Measurements from ENCODE around the gene NEXN. TPM values are rescaled to one million over a fixed set of nuclear protein-coding genes. Genes with fewer than 3 reads are reported as not detected.

The NEXN gene
- total and polyA plus RNA-seq, 2 of the 13 experiments (the other 11 are each of a cell fraction or from before 2014, with no cell fraction given) = 0.07 to 0.97 TPM

DNA sequence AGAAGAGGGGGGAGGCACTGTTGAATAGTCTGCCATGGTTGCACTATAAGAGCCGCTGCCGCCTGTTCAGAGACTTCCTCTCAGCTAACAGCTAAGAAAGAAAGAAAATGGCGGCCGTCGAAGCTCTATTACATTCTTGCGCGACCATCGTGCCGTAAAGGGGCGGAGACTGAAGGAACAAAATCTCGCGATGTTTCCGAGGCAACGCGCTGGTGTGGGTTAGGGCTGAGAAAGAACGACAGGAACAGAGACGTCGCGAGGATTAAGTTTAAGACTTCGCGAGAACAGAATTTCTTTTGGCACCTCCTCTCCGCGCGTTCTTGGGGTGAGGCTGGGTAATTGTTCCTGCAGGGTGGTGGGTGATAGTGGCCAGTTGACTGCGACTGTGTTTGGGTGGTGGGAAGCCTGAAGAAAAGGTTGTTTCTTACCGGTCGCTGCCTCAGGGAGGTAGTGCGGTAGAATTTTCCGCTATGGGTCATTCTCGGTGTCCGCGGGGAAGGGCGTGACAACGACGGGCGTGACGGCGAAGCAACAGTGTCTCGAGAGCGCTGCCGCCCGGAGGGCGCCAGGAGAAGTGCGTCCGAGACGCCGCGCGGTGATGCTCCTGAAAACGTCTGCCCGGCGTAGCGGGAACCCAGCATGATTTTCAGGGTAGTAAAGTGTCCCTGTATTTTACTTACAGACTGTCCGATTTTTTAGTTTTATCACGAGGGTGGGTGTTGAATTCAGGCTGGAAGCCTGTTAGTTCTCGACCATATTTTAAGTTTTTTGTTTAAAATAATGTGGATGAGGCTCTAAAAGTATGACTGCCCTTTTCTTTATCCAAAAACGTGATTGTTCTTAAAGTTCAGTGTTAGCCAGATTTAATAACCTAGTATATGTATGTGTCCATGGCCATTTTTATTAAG, 90.8 kb downstream of the NEXN start, which contains the start of gene FUBP1 (continued):
- TF ChIP-seq HES4 (CRISPR knock-in tag; IDR thresholded peaks at IDR 0.05; ENCODE audit: borderline replicate concordance) (no peak), ZGPAT (CRISPR knock-in tag; IDR thresholded peaks at IDR 0.05) (peak; percentile 81), PCBP2 (optimal IDR thresholded peaks at IDR 0.05; ENCODE audit: low read depth, low read length, poor library complexity, severe bottlenecking) (no peak), MAF1 (CRISPR knock-in tag; IDR thresholded peaks at IDR 0.05; ENCODE audit: borderline replicate concordance) (no peak), ZEB1 (IDR thresholded peaks at IDR 0.05; ENCODE audit: insufficient replicate concordance, low read depth) (no peak), PHB2 (IDR thresholded peaks at IDR 0.05; ENCODE audit: partially characterized antibody) (no peak), MIER2 (CRISPR knock-in tag; IDR thresholded peaks at IDR 0.05) (no peak), EED (CRISPR knock-in tag; IDR thresholded peaks at IDR 0.05) (no peak), ZNF12 (CRISPR knock-in tag; IDR thresholded peaks at IDR 0.05) (no peak), ZNF101 (CRISPR knock-in tag; IDR thresholded peaks at IDR 0.05; ENCODE audit: borderline replicate concordance, low read depth) (no peak), SRY (CRISPR knock-in tag; IDR thresholded peaks at IDR 0.05) (0 out of 2 replicates have a peak, but pooled peaks have one; percentile 38), ZNF766 (CRISPR knock-in tag; IDR thresholded peaks at IDR 0.05; ENCODE audit: borderline replicate concordance) (no peak), ZNF780A (CRISPR knock-in tag; IDR thresholded peaks at IDR 0.05) (0 out of 2 replicates have a peak, but pooled peaks have one; percentile 21), RFX5 (IDR thresholded peaks at IDR 0.05; ENCODE audit: low read depth, low read length) (no peak), ZNF652 (CRISPR knock-in tag; IDR thresholded peaks at IDR 0.05; ENCODE audit: borderline replicate concordance, low read depth) (no peak), PRPF4 (IDR thresholded peaks at IDR 0.05; ENCODE audit: low read depth, low read length, poor library complexity, severe bottlenecking) (no peak), TFE3 (CRISPR knock-in tag; IDR thresholded peaks at IDR 0.05) (0 out of 2 replicates have a peak, but pooled peaks have one; percentile 16), CBX5 (CRISPR knock-in tag; IDR thresholded peaks at IDR 0.05; ENCODE audit: borderline replicate concordance) (peak; percentile 68; the same call in 1 of the 2 replicates)
- TF ChIP-seq, protein P1, sequence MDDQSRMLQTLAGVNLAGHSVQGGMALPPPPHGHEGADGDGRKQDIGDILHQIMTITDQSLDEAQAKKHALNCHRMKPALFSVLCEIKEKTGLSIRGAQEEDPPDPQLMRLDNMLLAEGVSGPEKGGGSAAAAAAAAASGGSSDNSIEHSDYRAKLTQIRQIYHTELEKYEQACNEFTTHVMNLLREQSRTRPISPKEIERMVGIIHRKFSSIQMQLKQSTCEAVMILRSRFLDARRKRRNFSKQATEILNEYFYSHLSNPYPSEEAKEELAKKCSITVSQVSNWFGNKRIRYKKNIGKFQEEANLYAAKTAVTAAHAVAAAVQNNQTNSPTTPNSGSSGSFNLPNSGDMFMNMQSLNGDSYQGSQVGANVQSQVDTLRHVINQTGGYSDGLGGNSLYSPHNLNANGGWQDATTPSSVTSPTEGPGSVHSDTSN (CRISPR knock-in tag; IDR thresholded peaks at IDR 0.05; ENCODE audit: borderline replicate concordance) = no peak
- TF ChIP-seq, protein P2, sequence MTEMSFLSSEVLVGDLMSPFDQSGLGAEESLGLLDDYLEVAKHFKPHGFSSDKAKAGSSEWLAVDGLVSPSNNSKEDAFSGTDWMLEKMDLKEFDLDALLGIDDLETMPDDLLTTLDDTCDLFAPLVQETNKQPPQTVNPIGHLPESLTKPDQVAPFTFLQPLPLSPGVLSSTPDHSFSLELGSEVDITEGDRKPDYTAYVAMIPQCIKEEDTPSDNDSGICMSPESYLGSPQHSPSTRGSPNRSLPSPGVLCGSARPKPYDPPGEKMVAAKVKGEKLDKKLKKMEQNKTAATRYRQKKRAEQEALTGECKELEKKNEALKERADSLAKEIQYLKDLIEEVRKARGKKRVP (CRISPR knock-in tag; IDR thresholded peaks at IDR 0.05) = peak in 1 of 2 experiments; percentile 62; a peak in 2 of 4 replicates
- TF ChIP-seq, protein P3, sequence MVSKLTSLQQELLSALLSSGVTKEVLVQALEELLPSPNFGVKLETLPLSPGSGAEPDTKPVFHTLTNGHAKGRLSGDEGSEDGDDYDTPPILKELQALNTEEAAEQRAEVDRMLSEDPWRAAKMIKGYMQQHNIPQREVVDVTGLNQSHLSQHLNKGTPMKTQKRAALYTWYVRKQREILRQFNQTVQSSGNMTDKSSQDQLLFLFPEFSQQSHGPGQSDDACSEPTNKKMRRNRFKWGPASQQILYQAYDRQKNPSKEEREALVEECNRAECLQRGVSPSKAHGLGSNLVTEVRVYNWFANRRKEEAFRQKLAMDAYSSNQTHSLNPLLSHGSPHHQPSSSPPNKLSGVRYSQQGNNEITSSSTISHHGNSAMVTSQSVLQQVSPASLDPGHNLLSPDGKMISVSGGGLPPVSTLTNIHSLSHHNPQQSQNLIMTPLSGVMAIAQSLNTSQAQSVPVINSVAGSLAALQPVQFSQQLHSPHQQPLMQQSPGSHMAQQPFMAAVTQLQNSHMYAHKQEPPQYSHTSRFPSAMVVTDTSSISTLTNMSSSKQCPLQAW (CRISPR knock-in tag; IDR thresholded peaks at IDR 0.05) = peak; percentile 59; the same call in 1 of the 2 replicates
- TF ChIP-seq, protein P4, sequence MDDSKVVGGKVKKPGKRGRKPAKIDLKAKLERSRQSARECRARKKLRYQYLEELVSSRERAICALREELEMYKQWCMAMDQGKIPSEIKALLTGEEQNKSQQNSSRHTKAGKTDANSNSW (CRISPR knock-in tag; IDR thresholded peaks at IDR 0.05; ENCODE audit: borderline replicate concordance) = no peak

Data from HepG2 (cell line).